HEK293 (cell line): ENCODE measurements around the gene TAF10.

Experiments used
- CTCF ChIA-PET: fragments of 350-600 bp; formaldehyde crosslinking; extraction: SDS; loops from one replicate; lab custom pipeline; 2021; ENCODE audit warnings: antibody characterized with exemption; lab: Yijun Ruan, JAX
- POLR2A ChIA-PET: fragments of 300-600 bp; formaldehyde crosslinking; extraction: SDS; loops from one replicate; lab custom pipeline; 2020; ENCODE audit warnings: antibody characterized with exemption, inconsistent platforms; lab: Yijun Ruan, JAX
- H3K27ac ChIP-seq: fragments of 200-500 bp; sonication (Bioruptor generic); 2 replicates; pipeline ENCODE4 v1.5.1; 2014; ENCODE audit warnings: low read depth, low read length, control low read depth, inconsistent platforms; ENCODE audit errors: extremely low read depth
- H3K36me3 ChIP-seq, 2 experiments: fragments of 200-500 bp in 1 of 2; sonication (Bioruptor generic) in 1 of 2; 1 replicate in 1 of 2; 2 replicates in 1 of 2; pipeline ENCODE4 v1.5.1; 2014 to 2017; ENCODE audit warnings: inconsistent platforms in 2 of 2, low read length in 2 of 2; ENCODE audit not compliant: control insufficient read depth in 2 of 2, insufficient read depth in 1 of 2
- H3K4me1 ChIP-seq: fragments of 200-500 bp; sonication (Bioruptor generic); 2 replicates; pipeline ENCODE4 v1.5.1; 2014; ENCODE audit warnings: mild to moderate bottlenecking, low read length, inconsistent platforms; ENCODE audit not compliant: control insufficient read depth, insufficient read depth
- H3K4me3 ChIP-seq: 2 replicates; pipeline ENCODE4 v1.5.1; 2011; ENCODE audit warnings: low read depth, mild to moderate bottlenecking, control low read depth, low read length, moderate library complexity
- H3K9me3 ChIP-seq: fragments of 200-500 bp; sonication (Bioruptor generic); 2 replicates; pipeline ENCODE4 v1.5.1; 2014; ENCODE audit warnings: low read depth, low read length, inconsistent platforms; ENCODE audit not compliant: control insufficient read depth, insufficient read depth
- EGR2 ChIP-seq: fragments of 450-650 bp; formaldehyde crosslinking; IDR thresholded peaks from 2 replicates; pipeline ENCODE4 v1.5.1; 2016; ENCODE audit warnings: low read depth, missing biosample characterization, missing genetic modification characterization
- GLI2 ChIP-seq: fragments of 450-650 bp; formaldehyde crosslinking; IDR thresholded peaks from 2 replicates; pipeline ENCODE4; 2017; ENCODE audit warnings: missing biosample characterization, missing genetic modification characterization, low read depth, borderline replicate concordance
- OSR2 ChIP-seq: fragments of 450-650 bp; formaldehyde crosslinking; IDR thresholded peaks from 2 replicates; pipeline ENCODE4 v1.5.1; 2016; ENCODE audit warnings: missing biosample characterization, missing genetic modification characterization
- PRDM1 ChIP-seq: fragments of 450-650 bp; formaldehyde crosslinking; IDR thresholded peaks from 2 replicates; pipeline ENCODE4; 2016; ENCODE audit warnings: missing biosample characterization, missing genetic modification characterization
- YY2 ChIP-seq: fragments of 450-650 bp; formaldehyde crosslinking; IDR thresholded peaks from 2 replicates; pipeline ENCODE4 v1.5.1; 2016; ENCODE audit warnings: missing biosample characterization, missing genetic modification characterization
- ZFHX2 ChIP-seq: fragments of 450-650 bp; formaldehyde crosslinking; conservative IDR thresholded peaks from 2 replicates; pipeline ENCODE4 v1.5.1; 2016; ENCODE audit warnings: missing biosample characterization, missing genetic modification characterization
- ZFP41 ChIP-seq: fragments of 450-650 bp; formaldehyde crosslinking; IDR thresholded peaks from 2 replicates; pipeline ENCODE4 v1.5.1; 2016; ENCODE audit warnings: missing biosample characterization, missing genetic modification characterization, borderline replicate concordance
- ZNF121 ChIP-seq: fragments of 450-650 bp; formaldehyde crosslinking; IDR thresholded peaks from 2 replicates; pipeline ENCODE4 v1.5.1; 2016; ENCODE audit warnings: missing biosample characterization, missing genetic modification characterization
- ZNF302 ChIP-seq: fragments of 450-650 bp; formaldehyde crosslinking; IDR thresholded peaks from 2 replicates; pipeline ENCODE4 v1.5.1; 2016; ENCODE audit warnings: missing biosample characterization, missing genetic modification characterization, low read depth
- ZNF335 ChIP-seq: fragments of 450-650 bp; formaldehyde crosslinking; conservative IDR thresholded peaks from 2 replicates; pipeline ENCODE4 v1.5.1; 2016; ENCODE audit warnings: missing biosample characterization, missing genetic modification characterization
- ZNF521 ChIP-seq: fragments of 450-650 bp; formaldehyde crosslinking; IDR thresholded peaks from 2 replicates; pipeline ENCODE4 v1.5.1; 2017; ENCODE audit warnings: missing biosample characterization, mild to moderate bottlenecking, missing genetic modification characterization
- ZNF544 ChIP-seq: fragments of 450-650 bp; formaldehyde crosslinking; IDR thresholded peaks from 2 replicates; pipeline ENCODE4 v1.5.0; 2017; ENCODE audit warnings: missing biosample characterization, missing genetic modification characterization
- ZNF596 ChIP-seq: fragments of 450-650 bp; IDR thresholded peaks from 2 replicates; pipeline ENCODE4 v1.5.0; 2018; ENCODE audit warnings: missing biosample characterization, mild to moderate bottlenecking, missing genetic modification characterization, moderate library complexity
- ZNF658 ChIP-seq: fragments of 450-650 bp; formaldehyde crosslinking; IDR thresholded peaks from 2 replicates; pipeline ENCODE4; 2016; ENCODE audit warnings: missing biosample characterization, missing genetic modification characterization
- ZNF791 ChIP-seq: fragments of 450-650 bp; formaldehyde crosslinking; IDR thresholded peaks from 2 replicates; pipeline ENCODE4 v1.5.1; 2016; ENCODE audit warnings: missing biosample characterization, missing genetic modification characterization
- ZNF843 ChIP-seq: fragments of 450-650 bp; formaldehyde crosslinking; IDR thresholded peaks from 2 replicates; pipeline ENCODE4 v1.5.1; 2016; ENCODE audit warnings: missing biosample characterization, missing genetic modification characterization
- TF ChIP-seq, protein P1 (sequence below): fragments of 450-650 bp; formaldehyde crosslinking; IDR thresholded peaks from 2 replicates; pipeline ENCODE4 v1.5.1; 2016; ENCODE audit warnings: missing biosample characterization, missing genetic modification characterization, borderline replicate concordance

TAF10 gene

DNA sequence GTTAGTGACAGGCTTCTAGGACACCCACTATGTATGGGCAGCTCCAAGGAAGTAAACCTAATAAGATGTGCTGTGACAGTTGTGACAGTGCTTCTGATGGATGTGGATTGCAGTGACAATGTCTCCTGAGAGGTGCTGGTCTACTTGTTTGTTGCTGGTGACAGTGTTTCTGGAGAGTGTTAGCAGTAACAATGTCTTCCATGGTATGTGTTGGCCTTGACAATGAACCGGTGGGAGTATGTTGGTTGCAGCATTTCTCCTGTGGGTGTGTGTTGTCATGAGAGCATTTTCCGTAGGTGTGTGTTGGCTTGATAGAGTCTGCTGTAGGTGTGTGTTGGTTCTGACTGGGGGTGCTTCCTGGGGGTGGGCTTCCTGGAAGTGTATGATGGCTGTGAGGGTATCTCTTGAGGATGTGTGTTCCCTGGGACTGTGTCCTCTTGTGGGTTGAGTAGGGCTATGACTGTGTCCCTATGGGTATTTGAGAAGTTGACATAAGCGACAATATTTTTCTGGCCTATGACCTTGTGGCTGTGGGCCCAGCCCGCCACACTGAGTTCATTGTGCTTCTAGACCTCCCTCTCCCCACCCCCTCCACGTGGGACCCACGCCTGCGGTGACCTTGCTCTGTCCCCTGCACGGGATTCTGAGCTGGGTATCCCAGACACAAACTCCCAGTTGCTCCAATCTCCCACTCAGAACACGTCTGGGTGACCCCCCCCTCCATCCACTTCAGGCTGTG is 42.4 kb upstream of the TAF10 start:
- CTCF ChIA-PET = interaction anchor here (0.8 kb wide), 1 partner anchor 51 kb away, joined by 3 read pairs; no protein-coding TSS in a partner anchor
- Histone ChIP-seq H3K27ac (no peak overlapping the region), H3K4me3 (no peak overlapping the region), H3K4me1 (no peaks in the 10 kb centered on the region), H3K9me3 (no peaks in the 10 kb centered on the region), H3K36me3 (no peaks in the 10 kb centered on the region)
- POLR2A ChIA-PET = interaction anchor here (0.8 kb wide), 1 partner anchor 48 kb away, joined by 3 read pairs; no protein-coding TSS in a partner anchor
- TF ChIP-seq PRDM1 = no peak
- peak; percentile 98 for TF ChIP-seq EGR2 (tag by site-specific recombination)
- TF ChIP-seq ZFHX2 = peak; percentile 98

GRCh38 chr11:6653656-6654055 is 41.6 kb upstream of the TAF10 start:
- TF ChIP-seq ZNF521 (tag by site-specific recombination) (no peak), ZNF658 (no peak), ZFP41 (tag by site-specific recombination) (no peak)
- H3K27ac ChIP-seq = no peak overlapping the region
- no peaks in the 10 kb centered on the region for H3K36me3 ChIP-seq
- ChIA-PET CTCF (interaction anchor here (0.8 kb wide), 1 partner anchor 52 kb away, joined by 3 read pairs; no protein-coding TSS in a partner anchor), POLR2A (interaction anchor here (0.8 kb wide), 1 partner anchor 47 kb away, joined by 3 read pairs; no protein-coding TSS in a partner anchor)
- no peaks in the 10 kb centered on the region for H3K4me1 ChIP-seq
- no peaks in the 10 kb centered on the region for H3K9me3 ChIP-seq
- H3K4me3 ChIP-seq = no peak overlapping the region

- Histone ChIP-seq H3K27ac (no peak overlapping the region), H3K9me3 (no peaks in the 10 kb centered on the region), H3K4me3 (no peak overlapping the region), H3K4me1 (no peaks in the 10 kb centered on the region), H3K36me3 (no peaks in the 10 kb centered on the region)
- ChIA-PET POLR2A (no interaction called here), CTCF (no interaction called here)
- TF ChIP-seq YY2 (tag by site-specific recombination) = no peak
- TF ChIP-seq ZNF544 (tag by site-specific recombination) = no peak
- TF ChIP-seq ZNF791 (tag by site-specific recombination) = no peak
- no peak for TF ChIP-seq ZNF302 (tag by site-specific recombination)
- TF ChIP-seq ZFHX2 = peak; percentile 55
- no peak for TF ChIP-seq ZNF596
- no peak for TF ChIP-seq ZNF335
- no peak for TF ChIP-seq OSR2 (tag by site-specific recombination)
- no peak for TF ChIP-seq ZNF121 (tag by site-specific recombination)
- no peak for TF ChIP-seq ZNF843 (tag by site-specific recombination)
- TF ChIP-seq, protein P1, sequence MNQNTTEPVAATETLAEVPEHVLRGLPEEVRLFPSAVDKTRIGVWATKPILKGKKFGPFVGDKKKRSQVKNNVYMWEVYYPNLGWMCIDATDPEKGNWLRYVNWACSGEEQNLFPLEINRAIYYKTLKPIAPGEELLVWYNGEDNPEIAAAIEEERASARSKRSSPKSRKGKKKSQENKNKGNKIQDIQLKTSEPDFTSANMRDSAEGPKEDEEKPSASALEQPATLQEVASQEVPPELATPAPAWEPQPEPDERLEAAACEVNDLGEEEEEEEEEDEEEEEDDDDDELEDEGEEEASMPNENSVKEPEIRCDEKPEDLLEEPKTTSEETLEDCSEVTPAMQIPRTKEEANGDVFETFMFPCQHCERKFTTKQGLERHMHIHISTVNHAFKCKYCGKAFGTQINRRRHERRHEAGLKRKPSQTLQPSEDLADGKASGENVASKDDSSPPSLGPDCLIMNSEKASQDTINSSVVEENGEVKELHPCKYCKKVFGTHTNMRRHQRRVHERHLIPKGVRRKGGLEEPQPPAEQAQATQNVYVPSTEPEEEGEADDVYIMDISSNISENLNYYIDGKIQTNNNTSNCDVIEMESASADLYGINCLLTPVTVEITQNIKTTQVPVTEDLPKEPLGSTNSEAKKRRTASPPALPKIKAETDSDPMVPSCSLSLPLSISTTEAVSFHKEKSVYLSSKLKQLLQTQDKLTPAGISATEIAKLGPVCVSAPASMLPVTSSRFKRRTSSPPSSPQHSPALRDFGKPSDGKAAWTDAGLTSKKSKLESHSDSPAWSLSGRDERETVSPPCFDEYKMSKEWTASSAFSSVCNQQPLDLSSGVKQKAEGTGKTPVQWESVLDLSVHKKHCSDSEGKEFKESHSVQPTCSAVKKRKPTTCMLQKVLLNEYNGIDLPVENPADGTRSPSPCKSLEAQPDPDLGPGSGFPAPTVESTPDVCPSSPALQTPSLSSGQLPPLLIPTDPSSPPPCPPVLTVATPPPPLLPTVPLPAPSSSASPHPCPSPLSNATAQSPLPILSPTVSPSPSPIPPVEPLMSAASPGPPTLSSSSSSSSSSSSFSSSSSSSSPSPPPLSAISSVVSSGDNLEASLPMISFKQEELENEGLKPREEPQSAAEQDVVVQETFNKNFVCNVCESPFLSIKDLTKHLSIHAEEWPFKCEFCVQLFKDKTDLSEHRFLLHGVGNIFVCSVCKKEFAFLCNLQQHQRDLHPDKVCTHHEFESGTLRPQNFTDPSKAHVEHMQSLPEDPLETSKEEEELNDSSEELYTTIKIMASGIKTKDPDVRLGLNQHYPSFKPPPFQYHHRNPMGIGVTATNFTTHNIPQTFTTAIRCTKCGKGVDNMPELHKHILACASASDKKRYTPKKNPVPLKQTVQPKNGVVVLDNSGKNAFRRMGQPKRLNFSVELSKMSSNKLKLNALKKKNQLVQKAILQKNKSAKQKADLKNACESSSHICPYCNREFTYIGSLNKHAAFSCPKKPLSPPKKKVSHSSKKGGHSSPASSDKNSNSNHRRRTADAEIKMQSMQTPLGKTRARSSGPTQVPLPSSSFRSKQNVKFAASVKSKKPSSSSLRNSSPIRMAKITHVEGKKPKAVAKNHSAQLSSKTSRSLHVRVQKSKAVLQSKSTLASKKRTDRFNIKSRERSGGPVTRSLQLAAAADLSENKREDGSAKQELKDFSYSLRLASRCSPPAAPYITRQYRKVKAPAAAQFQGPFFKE = no peak
- peak; percentile 77; the same call in 1 of the 2 replicates for TF ChIP-seq EGR2 (tag by site-specific recombination)
- no peak for TF ChIP-seq GLI2
Observed at GRCh38 chr11:6653097-6653496, 41.1 kb upstream of the TAF10 start.
